Measurements from ENCODE around the gene HACD3. TPM values are rescaled to one million over a fixed set of nuclear protein-coding genes. Genes with fewer than 3 reads are reported as not detected.

HACD3 gene
- total and polyA plus RNA-seq, 2 of the 4 experiments (the other 2 are of a cell fraction), result 60.9 to 131 TPM

- Histone ChIP-seq H2BK120ac (ENCODE audit: low read depth, low read length) (no peak overlapping the region), H3K4ac (ENCODE audit: low read depth, low read length) (no peak overlapping the region), H3K4me1 (ENCODE audit: control insufficient read depth, insufficient read depth, low read length) (no peaks in the 10 kb centered on the region), H3K14ac (replicated peaks; ENCODE audit: low read depth, low read length) (no peak overlapping the region), H3K9me3 (ENCODE audit: control insufficient read depth, insufficient read depth, low read length) (no peaks in the 10 kb centered on the region), H3K4me3 (ENCODE audit: insufficient read depth, low read depth, low read length) (no peak overlapping the region), H2BK20ac (ENCODE audit: low read depth, low read length) (no peak overlapping the region), H3K79me1 (ENCODE audit: low read depth in 1 of 2, low read length in 2 of 2) (peaks cover 3 to 13% of the 10 kb centered on the region in 2 experiments), H4K91ac (ENCODE audit: insufficient read depth, low read depth, low read length) (no peak overlapping the region), H3K4me2 (ENCODE audit: low read depth, low read length) (no peak overlapping the region), H3K27me3 (ENCODE audit: control insufficient read depth, insufficient read depth, low read length) (no peaks in the 10 kb centered on the region), H4K20me1 (ENCODE audit: insufficient read depth, low read length) (no peaks in the 10 kb centered on the region; the same call in none of the 2 replicates), H4K5ac (ENCODE audit: low read depth, low read length) (no peak overlapping the region), H2AK5ac (ENCODE audit: low read depth, low read length) (no peak overlapping the region), H3K27ac (ENCODE audit: insufficient read depth, low read length) (no peak overlapping the region), H3K9me1 (ENCODE audit: insufficient read depth, low read length) (peaks cover 3% of the 10 kb centered on the region; the same call in 1 of the 2 replicates), H4K8ac (ENCODE audit: low read depth in 2 of 2, low read length in 2 of 2) (no peak overlapping the region), H3K56ac (ENCODE audit: extremely low read depth, insufficient read depth, low read length) (no peak overlapping the region), H3K18ac (ENCODE audit: low read depth, low read length) (no peak overlapping the region), H3K9ac (ENCODE audit: low read depth, low read length) (no peak overlapping the region), H2BK5ac (ENCODE audit: low read depth, low read length, poor library complexity, severe bottlenecking) (no peak overlapping the region), H2BK15ac (ENCODE audit: low read depth, low read length) (no peak overlapping the region), H3K36me3 (ENCODE audit: control insufficient read depth, insufficient read depth, low read length) (peaks cover 32% of the 10 kb centered on the region), H2AFZ (replicated peaks; ENCODE audit: low read length, poor library complexity) (no peak overlapping the region), H2AK9ac (replicated peaks; ENCODE audit: low read depth, low read length, poor library complexity) (no peak overlapping the region), H3K23ac (ENCODE audit: low read depth, low read length) (no peak overlapping the region)
- CTCF ChIA-PET, result interaction anchor here (0.6 kb wide), 1 partner anchor 54 kb away, joined by 3 read pairs; no protein-coding TSS in a partner anchor
- WGBS, 2 experiments (ENCODE audit: extremely low coverage in 2 of 2, insufficient read length in 1 of 2), result no CpG with 5 or more reads among the region's 4 CpGs
- intact Hi-C loops (cut with micrococcal nuclease) (no loop called here), dilution Hi-C loops (cut with HindIII; ENCODE audit: low sequenced_read_pairs, unreplicated experiment) (no loop called here), in situ Hi-C loops (cut with MboI; ENCODE audit: low sequenced_read_pairs) (no loop called here)
- BruUV-seq (replicated peaks), result no TSS peak
- TF ChIP-seq NFE2L2 (IDR thresholded peaks at IDR 0.05; ENCODE audit: low read depth, low read length), result no peak
- no peak for TF ChIP-seq RCOR1 (IDR thresholded peaks at IDR 0.05; ENCODE audit: insufficient replicate concordance, low read length)
- no peak for TF ChIP-seq CHD1 (IDR thresholded peaks at IDR 0.05; ENCODE audit: low read depth, low read length)
- no peak for TF ChIP-seq CEBPB (IDR thresholded peaks at IDR 0.05; ENCODE audit: low read depth, low read length)
- no peak for TF ChIP-seq USF2 (IDR thresholded peaks at IDR 0.05; ENCODE audit: low read depth, low read length)
- TF ChIP-seq MXI1 (IDR thresholded peaks at IDR 0.05; ENCODE audit: borderline replicate concordance, low read depth, low read length), result no peak
- TF ChIP-seq BHLHE40 (IDR thresholded peaks at IDR 0.05; ENCODE audit: low read depth, low read length), result no peak
- no peak for TF ChIP-seq MAZ (IDR thresholded peaks at IDR 0.05; ENCODE audit: borderline replicate concordance, low read depth, low read length)
- TF ChIP-seq RFX5 (IDR thresholded peaks at IDR 0.05; ENCODE audit: low read depth, low read length), result no peak
- no peak for TF ChIP-seq FOS (IDR thresholded peaks at IDR 0.05; ENCODE audit: low read depth, low read length)
- no peak for TF ChIP-seq POLR2A (IDR thresholded peaks at IDR 0.05; ENCODE audit: low read depth, low read length)
- TF ChIP-seq ELK1 (IDR thresholded peaks at IDR 0.05; ENCODE audit: borderline replicate concordance, low read depth, low read length), result no peak
- TF ChIP-seq CTCF (conservative IDR thresholded peaks at IDR 0.05; ENCODE audit: low read depth, low read length), result no peak
- no peak for TF ChIP-seq RAD21 (IDR thresholded peaks at IDR 0.05; ENCODE audit: low read length)
- no peak for TF ChIP-seq MAFK (IDR thresholded peaks at IDR 0.05; ENCODE audit: low read depth, low read length)
- no peak for TF ChIP-seq SMC3 (IDR thresholded peaks at IDR 0.05; ENCODE audit: low read depth, low read length)
- DNase-seq (no peak), ATAC-seq (ENCODE audit: low read depth) (no peak)
- POLR2A ChIA-PET (ENCODE audit: unreplicated experiment), result no interaction called here
These were observed 36.2 kb upstream of the HACD3 start for GRCh38 chr15:65494076-65494475.

Measured in IMR-90 (cell line).